NCI-H748 (cell line): ENCODE measurements around the gene TTC8.
A peak's percentile ranks its signal among the peaks of the same experiment; 100 is the strongest.

ENCODE experiments used
- DNase-seq: peaks from one replicate; lab custom pipeline; 2025; ENCODE audit not compliant: unreplicated experiment; lab: John Stamatoyannopoulos, UW

The TTC8 gene

GRCh38 chr14:88864198-88864597, 39.7 kb downstream of the TTC8 start:
- DNase-seq = no peak

GRCh38 chr14:88866305-88866704, 41.9 kb downstream of the TTC8 start:
- DNase-seq = no peak

GRCh38 chr14:88868558-88869159, 44.2 kb downstream of the TTC8 start:
- peak; percentile 78 for DNase-seq

GRCh38 chr14:88870777-88871176, 46.3 kb downstream of the TTC8 start:
- no peak for DNase-seq

GRCh38 chr14:88871429-88871828, 47.0 kb downstream of the TTC8 start:
- no peak for DNase-seq

- no peak for DNase-seq
Measured at GRCh38 chr14:88872976-88873375, 48.5 kb downstream of the TTC8 start.

GRCh38 chr14:88877192-88877591, 52.7 kb downstream of the TTC8 start:
- no peak for DNase-seq

- no peak for DNase-seq
Measured at GRCh38 chr14:88879022-88879421, 54.6 kb downstream of the TTC8 start.

GRCh38 chr14:88882236-88882635, 57.8 kb downstream of the TTC8 start:
- no peak for DNase-seq

- DNase-seq = peak; percentile 70
Measured at GRCh38 chr14:88895116-88895515, 70.7 kb downstream of the TTC8 start.

GRCh38 chr14:88901189-88901588, 76.7 kb downstream of the TTC8 start:
- peak; percentile 58 for DNase-seq

GRCh38 chr14:88901991-88902390, 77.5 kb downstream of the TTC8 start:
- DNase-seq = no peak

- DNase-seq = no peak
Measured at GRCh38 chr14:88902850-88903249, 78.4 kb downstream of the TTC8 start.

- DNase-seq = no peak
Measured at GRCh38 chr14:88904206-88904647, 79.8 kb downstream of the TTC8 start.

GRCh38 chr14:88904864-88905263, 80.4 kb downstream of the TTC8 start:
- no peak for DNase-seq

- no peak for DNase-seq
Measured at GRCh38 chr14:88908216-88908615, 83.8 kb downstream of the TTC8 start.

- DNase-seq = no peak
Measured at GRCh38 chr14:88910386-88910785, 85.9 kb downstream of the TTC8 start.

GRCh38 chr14:88911809-88912208, 87.4 kb downstream of the TTC8 start:
- DNase-seq = no peak

GRCh38 chr14:88914956-88915355, 90.5 kb downstream of the TTC8 start:
- no peak for DNase-seq

- DNase-seq = no peak
Measured at GRCh38 chr14:88919502-88919901, 95.1 kb downstream of the TTC8 start.
